Measurements from ENCODE around the gene RNGTT.

The RNGTT gene

GRCh38 chr6:88626460-88626859 is 337.0 kb downstream of the RNGTT start:
- ChIA-PET CTCF (no interaction called here), POLR2A (ENCODE audit: low non-redundant PET) (no interaction called here)
- H3K27ac ChIP-seq = no peak overlapping the region
- DNase-seq (ENCODE audit: low spot score) = no peak
- TF ChIP-seq CTCF (conservative IDR thresholded peaks at IDR 0.05; ENCODE audit: low read depth) = no peak

GRCh38 chr6:88623531-88623930 is 339.9 kb downstream of the RNGTT start:
- ChIA-PET CTCF (no interaction called here), POLR2A (ENCODE audit: low non-redundant PET) (no interaction called here)
- no peak overlapping the region for H3K27ac ChIP-seq
- no peak for DNase-seq (ENCODE audit: low spot score)
- no peak for TF ChIP-seq CTCF (conservative IDR thresholded peaks at IDR 0.05; ENCODE audit: low read depth)

GRCh38 chr6:88619951-88620350 is 343.5 kb downstream of the RNGTT start:
- H3K27ac ChIP-seq = no peak overlapping the region
- CTCF ChIA-PET = no interaction called here
- POLR2A ChIA-PET (ENCODE audit: low non-redundant PET) = no interaction called here
- no peak for TF ChIP-seq CTCF (conservative IDR thresholded peaks at IDR 0.05; ENCODE audit: low read depth)
- DNase-seq (ENCODE audit: low spot score) = no peak

GRCh38 chr6:88616380-88616779 is 347.0 kb downstream of the RNGTT start:
- ChIA-PET POLR2A (ENCODE audit: low non-redundant PET) (no interaction called here), CTCF (no interaction called here)
- no peak overlapping the region for H3K27ac ChIP-seq
- DNase-seq (ENCODE audit: low spot score) = no peak
- no peak for TF ChIP-seq CTCF (conservative IDR thresholded peaks at IDR 0.05; ENCODE audit: low read depth)

GRCh38 chr6:88614316-88614877 is 349.0 kb downstream of the RNGTT start:
- no peak for TF ChIP-seq CTCF (conservative IDR thresholded peaks at IDR 0.05; ENCODE audit: low read depth)
- CTCF ChIA-PET = interaction anchor here (0.5 to 0.6 kb wide), 2 partner anchors 16 to 655 kb away, joined by 3 to 4 read pairs; no protein-coding TSS in a partner anchor

GRCh38 chr6:88612631-88613030 is 350.8 kb downstream of the RNGTT start:
- no peak overlapping the region for H3K27ac ChIP-seq
- ChIA-PET POLR2A (ENCODE audit: low non-redundant PET) (no interaction called here), CTCF (interaction anchor here (0.7 kb wide), 1 partner anchor 125 kb away, joined by 3 read pairs; no protein-coding TSS in a partner anchor)
- TF ChIP-seq CTCF (conservative IDR thresholded peaks at IDR 0.05; ENCODE audit: low read depth) = no peak
- DNase-seq (ENCODE audit: low spot score) = no peak

More at GRCh38 chr6:88614316-88614877, 349.0 kb downstream of the RNGTT start:
- DNase-seq (ENCODE audit: low spot score) = no peak
- POLR2A ChIA-PET (ENCODE audit: low non-redundant PET) = no interaction called here
- H3K27ac ChIP-seq = no peak overlapping the region
